ENCODE measurements around the gene PJA2. TPM values are rescaled to one million over a fixed set of nuclear protein-coding genes. Genes with fewer than 3 reads are reported as not detected.
A peak's percentile ranks its signal among the peaks of the same experiment; 100 is the strongest.

The PJA2 gene
- total and polyA plus RNA-seq, 2 experiments from 2014 or later, result 65.4 to 147 TPM

DNA sequence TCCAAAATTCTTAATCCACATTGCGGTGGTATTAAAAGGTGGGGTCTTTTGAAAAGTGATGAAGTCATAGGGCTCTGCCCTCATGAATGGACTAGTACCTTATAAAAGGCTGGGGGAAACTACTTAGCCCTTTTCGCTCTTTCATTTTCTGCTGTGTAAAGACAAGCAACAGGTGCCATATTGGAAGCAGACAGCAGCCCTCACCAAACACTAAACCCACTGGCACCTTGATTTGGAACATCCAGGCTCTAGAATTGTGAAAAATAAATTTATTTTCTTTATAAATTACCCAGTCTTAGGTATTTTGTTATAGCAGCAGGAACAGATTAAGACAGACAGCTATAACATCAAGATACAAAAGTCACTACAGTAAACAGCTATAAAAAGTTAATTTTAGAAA, 12.8 kb downstream of the PJA2 start:
- H3K4me3 ChIP-seq, result no peak overlapping the region
- H3K9me3 ChIP-seq (ENCODE audit: low read depth), result no peaks in the 10 kb centered on the region
- H3K27me3 ChIP-seq, result no peaks in the 10 kb centered on the region
- H2AFZ ChIP-seq, result no peak overlapping the region
- H3K36me3 ChIP-seq (replicated peaks; ENCODE audit: insufficient read depth, low read depth), result no peaks in the 10 kb centered on the region
- 98% methylated on average over 2 of the region's 2 CpGs for WGBS (ENCODE audit: low lambda C conversion rate, missing lambda C conversion rate)
- peaks cover 3% of the 10 kb centered on the region for H3K4me1 ChIP-seq (ENCODE audit: insufficient read depth)
- no peak overlapping the region for H3K4me2 ChIP-seq
- H3K79me2 ChIP-seq, result peaks cover 100% of the 10 kb centered on the region
- TF ChIP-seq EZH2phosphoT487 (IDR thresholded peaks at IDR 0.05; ENCODE audit: low read depth, severe bottlenecking, unreplicated experiment), result no peak
- no peak for TF ChIP-seq EZH2 (IDR thresholded peaks at IDR 0.05; ENCODE audit: borderline replicate concordance)
- TF ChIP-seq, protein P1, sequence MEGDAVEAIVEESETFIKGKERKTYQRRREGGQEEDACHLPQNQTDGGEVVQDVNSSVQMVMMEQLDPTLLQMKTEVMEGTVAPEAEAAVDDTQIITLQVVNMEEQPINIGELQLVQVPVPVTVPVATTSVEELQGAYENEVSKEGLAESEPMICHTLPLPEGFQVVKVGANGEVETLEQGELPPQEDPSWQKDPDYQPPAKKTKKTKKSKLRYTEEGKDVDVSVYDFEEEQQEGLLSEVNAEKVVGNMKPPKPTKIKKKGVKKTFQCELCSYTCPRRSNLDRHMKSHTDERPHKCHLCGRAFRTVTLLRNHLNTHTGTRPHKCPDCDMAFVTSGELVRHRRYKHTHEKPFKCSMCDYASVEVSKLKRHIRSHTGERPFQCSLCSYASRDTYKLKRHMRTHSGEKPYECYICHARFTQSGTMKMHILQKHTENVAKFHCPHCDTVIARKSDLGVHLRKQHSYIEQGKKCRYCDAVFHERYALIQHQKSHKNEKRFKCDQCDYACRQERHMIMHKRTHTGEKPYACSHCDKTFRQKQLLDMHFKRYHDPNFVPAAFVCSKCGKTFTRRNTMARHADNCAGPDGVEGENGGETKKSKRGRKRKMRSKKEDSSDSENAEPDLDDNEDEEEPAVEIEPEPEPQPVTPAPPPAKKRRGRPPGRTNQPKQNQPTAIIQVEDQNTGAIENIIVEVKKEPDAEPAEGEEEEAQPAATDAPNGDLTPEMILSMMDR (IDR thresholded peaks at IDR 0.05; ENCODE audit: poor library complexity), result no peak
- no peaks in the 10 kb centered on the region for H3K9me2 ChIP-seq (replicated peaks; ENCODE audit: insufficient read depth)
- H3K27ac ChIP-seq, result no peak overlapping the region
- DNase-seq (ENCODE audit: low spot score), result no peak
- H4K20me1 ChIP-seq (ENCODE audit: insufficient read depth, poor library complexity, severe bottlenecking), result peaks cover 98% of the 10 kb centered on the region

DNA sequence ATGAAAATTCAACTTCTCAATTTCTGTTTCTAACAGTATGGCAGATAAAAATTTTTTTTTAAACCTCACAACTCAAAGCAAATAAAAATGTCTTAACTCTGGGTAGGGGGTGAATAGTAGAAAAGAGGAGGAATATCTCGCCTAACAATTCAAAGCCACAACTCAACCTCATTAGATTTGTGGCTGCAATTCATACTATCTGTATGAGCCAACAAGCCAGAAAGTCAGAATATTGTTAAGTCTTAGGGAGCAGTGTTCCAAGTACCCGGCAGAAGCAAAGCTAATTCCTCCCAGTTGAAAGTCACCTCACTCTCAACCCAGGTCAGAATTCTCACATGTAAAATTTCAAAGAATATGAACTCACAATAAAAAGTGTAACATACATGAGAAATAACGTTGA, 15.0 kb downstream of the PJA2 start:
- no peak overlapping the region for H2AFZ ChIP-seq
- H3K9me3 ChIP-seq (ENCODE audit: low read depth), result no peaks in the 10 kb centered on the region
- peaks cover 6% of the 10 kb centered on the region for H3K36me3 ChIP-seq (replicated peaks; ENCODE audit: insufficient read depth, low read depth)
- H3K4me2 ChIP-seq, result peak overlapping the region; percentile 5
- H3K27ac ChIP-seq, result no peak overlapping the region
- no peaks in the 10 kb centered on the region for H3K27me3 ChIP-seq
- WGBS (ENCODE audit: low lambda C conversion rate, missing lambda C conversion rate), result 85% methylated on average over 3 of the region's 3 CpGs
- peaks cover 98% of the 10 kb centered on the region for H4K20me1 ChIP-seq (ENCODE audit: insufficient read depth, poor library complexity, severe bottlenecking)
- TF ChIP-seq, protein P1 (IDR thresholded peaks at IDR 0.05; ENCODE audit: poor library complexity), result no peak
- TF ChIP-seq EZH2 (IDR thresholded peaks at IDR 0.05; ENCODE audit: borderline replicate concordance), result no peak
- TF ChIP-seq EZH2phosphoT487 (IDR thresholded peaks at IDR 0.05; ENCODE audit: low read depth, severe bottlenecking, unreplicated experiment), result no peak
- peaks cover 3% of the 10 kb centered on the region for H3K4me1 ChIP-seq (ENCODE audit: insufficient read depth)
- H3K9me2 ChIP-seq (replicated peaks; ENCODE audit: insufficient read depth), result no peaks in the 10 kb centered on the region
- no peak overlapping the region for H3K4me3 ChIP-seq
- DNase-seq (ENCODE audit: low spot score), result no peak
- H3K79me2 ChIP-seq, result peaks cover 100% of the 10 kb centered on the region

DNA sequence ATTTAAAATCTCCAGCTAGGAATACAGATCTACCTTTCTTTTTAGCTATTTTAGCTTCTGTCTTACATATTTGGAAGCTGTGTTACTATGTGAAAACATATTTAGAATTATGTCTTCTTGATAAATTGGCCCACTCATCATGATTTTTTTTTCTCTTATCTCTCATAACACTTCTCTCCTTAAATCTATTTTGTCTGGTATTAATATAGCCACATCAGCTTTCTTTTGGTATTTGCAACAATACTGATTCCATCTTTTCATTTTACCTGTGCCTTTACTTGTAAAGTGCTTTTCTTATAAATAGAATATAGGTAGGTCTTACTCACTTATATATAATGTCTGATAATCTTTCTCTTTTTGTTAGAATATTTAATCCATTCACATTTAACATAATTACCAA, 19.6 kb downstream of the PJA2 start:
- H3K27me3 ChIP-seq, result no peaks in the 10 kb centered on the region
- peaks cover 6% of the 10 kb centered on the region for H3K36me3 ChIP-seq (replicated peaks; ENCODE audit: insufficient read depth, low read depth)
- TF ChIP-seq EZH2phosphoT487 (IDR thresholded peaks at IDR 0.05; ENCODE audit: low read depth, severe bottlenecking, unreplicated experiment) (no peak), EZH2 (IDR thresholded peaks at IDR 0.05; ENCODE audit: borderline replicate concordance) (no peak)
- TF ChIP-seq, protein P1 (IDR thresholded peaks at IDR 0.05; ENCODE audit: poor library complexity), result no peak
- H3K9me3 ChIP-seq (ENCODE audit: low read depth), result no peaks in the 10 kb centered on the region
- peaks cover 100% of the 10 kb centered on the region for H3K79me2 ChIP-seq
- no peak overlapping the region for H2AFZ ChIP-seq
- H3K4me3 ChIP-seq, result no peak overlapping the region
- no peak for DNase-seq (ENCODE audit: low spot score)
- H3K4me1 ChIP-seq (ENCODE audit: insufficient read depth), result peaks cover 3% of the 10 kb centered on the region
- no peak overlapping the region for H3K4me2 ChIP-seq
- no peak overlapping the region for H3K27ac ChIP-seq
- peaks cover 97% of the 10 kb centered on the region for H4K20me1 ChIP-seq (ENCODE audit: insufficient read depth, poor library complexity, severe bottlenecking)
- H3K9me2 ChIP-seq (replicated peaks; ENCODE audit: insufficient read depth), result no peaks in the 10 kb centered on the region

DNA sequence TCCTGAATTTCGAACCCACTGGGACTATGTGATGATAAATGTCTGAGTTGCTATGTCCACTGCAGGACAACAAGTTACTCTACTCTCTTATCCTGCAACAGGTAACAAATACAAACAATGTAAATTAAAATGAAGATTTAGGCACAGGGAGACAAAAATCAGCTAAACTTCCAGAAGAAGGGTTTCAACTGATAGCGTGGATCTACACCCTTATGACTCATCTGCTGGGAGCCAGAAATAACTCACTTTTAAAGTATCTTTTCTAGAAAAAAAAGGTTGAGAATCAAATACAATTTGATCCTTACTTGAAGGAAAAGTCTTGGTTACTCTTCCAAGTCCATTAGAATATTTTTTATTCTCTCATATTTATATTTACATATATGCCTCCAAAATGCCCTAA, 21.4 kb downstream of the PJA2 start:
- H3K4me2 ChIP-seq, result no peak overlapping the region
- no peak for DNase-seq (ENCODE audit: low spot score)
- 89% methylated on average over 2 of the region's 2 CpGs for WGBS (ENCODE audit: low lambda C conversion rate, missing lambda C conversion rate)

More for the DNA sequence above, 21.4 kb downstream of the PJA2 start:
- Histone ChIP-seq H3K27me3 (no peaks in the 10 kb centered on the region), H3K9me2 (replicated peaks; ENCODE audit: insufficient read depth) (no peaks in the 10 kb centered on the region), H3K9me3 (ENCODE audit: low read depth) (no peaks in the 10 kb centered on the region), H2AFZ (no peak overlapping the region), H3K27ac (no peak overlapping the region), H3K4me1 (ENCODE audit: insufficient read depth) (no peaks in the 10 kb centered on the region), H3K36me3 (replicated peaks; ENCODE audit: insufficient read depth, low read depth) (peaks cover 6% of the 10 kb centered on the region), H3K4me3 (no peak overlapping the region), H3K79me2 (peaks cover 100% of the 10 kb centered on the region), H4K20me1 (ENCODE audit: insufficient read depth, poor library complexity, severe bottlenecking) (peaks cover 96% of the 10 kb centered on the region)
- TF ChIP-seq EZH2phosphoT487 (IDR thresholded peaks at IDR 0.05; ENCODE audit: low read depth, severe bottlenecking, unreplicated experiment) (no peak), EZH2 (IDR thresholded peaks at IDR 0.05; ENCODE audit: borderline replicate concordance) (no peak)
- TF ChIP-seq, protein P1 (IDR thresholded peaks at IDR 0.05; ENCODE audit: poor library complexity), result no peak

Measured in hepatocyte (in vitro differentiated cells).